Pulmonary artery endothelial cell (primary cell): ENCODE results near the gene AMBRA1. TPM values are rescaled to one million over a fixed set of nuclear protein-coding genes. Genes with fewer than 3 reads are reported as not detected.
"Not testable (repeated sequence)": the region's sequence is repeated elsewhere in the genome, so short reads cannot be mapped to it uniquely, and the experiment has no call there.

Experiments used
- DNase-seq: peaks from one replicate; pipeline ENCODE4 v3.0.0-alpha.2; 2011; ENCODE audit warnings: low read depth, low spot score
- total RNA-seq: library from RNA; depleted of rRNA; stranded (reverse); fragments of >200 nt; gene quantifications from 2 replicates; pipeline ENCODE4 v1.2.3, GENCODE V29; 2014

The AMBRA1 gene
- total RNA-seq, 1 donor from 2014 or later, result 16.7 TPM

DNA sequence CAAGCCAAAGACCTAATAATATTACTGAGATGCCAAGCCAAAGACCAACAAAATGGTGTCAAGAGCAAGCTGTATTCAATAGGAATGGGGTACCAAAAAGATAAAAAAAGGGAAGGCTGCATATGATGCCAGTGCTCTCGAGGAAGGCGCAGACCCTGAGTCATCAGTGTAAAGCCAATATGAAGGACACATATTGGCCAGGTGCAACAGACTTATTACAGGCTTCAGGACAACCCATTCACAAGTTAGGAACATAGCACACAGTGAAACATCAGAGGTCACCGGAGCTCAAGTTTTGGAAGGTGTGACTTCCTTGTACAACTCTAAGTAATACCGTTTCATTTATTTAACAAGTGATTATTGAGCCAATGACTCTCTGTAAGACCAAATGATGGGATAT is 58.1 kb downstream of the AMBRA1 start:
- no peak for DNase-seq

DNA sequence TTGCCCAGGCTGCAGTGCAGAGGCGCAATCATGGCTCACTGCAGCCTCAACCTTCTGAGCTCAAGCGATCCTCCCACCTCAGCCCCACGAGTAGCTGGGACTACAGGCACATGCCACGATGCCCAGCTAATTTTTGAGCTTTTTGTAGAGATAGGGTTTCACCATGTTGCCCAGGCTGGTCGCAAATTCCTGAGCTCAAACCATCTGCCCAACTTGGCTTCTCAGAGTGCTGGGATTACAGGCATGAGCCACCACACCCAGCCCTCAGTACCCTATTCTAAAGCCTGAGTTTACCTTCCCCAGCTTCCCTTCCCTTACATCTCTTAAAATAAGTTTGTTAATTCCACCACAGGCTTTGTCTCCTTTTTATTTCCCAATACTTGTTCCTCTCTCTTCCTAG is 59.1 kb downstream of the AMBRA1 start:
- DNase-seq, result no peak

DNA sequence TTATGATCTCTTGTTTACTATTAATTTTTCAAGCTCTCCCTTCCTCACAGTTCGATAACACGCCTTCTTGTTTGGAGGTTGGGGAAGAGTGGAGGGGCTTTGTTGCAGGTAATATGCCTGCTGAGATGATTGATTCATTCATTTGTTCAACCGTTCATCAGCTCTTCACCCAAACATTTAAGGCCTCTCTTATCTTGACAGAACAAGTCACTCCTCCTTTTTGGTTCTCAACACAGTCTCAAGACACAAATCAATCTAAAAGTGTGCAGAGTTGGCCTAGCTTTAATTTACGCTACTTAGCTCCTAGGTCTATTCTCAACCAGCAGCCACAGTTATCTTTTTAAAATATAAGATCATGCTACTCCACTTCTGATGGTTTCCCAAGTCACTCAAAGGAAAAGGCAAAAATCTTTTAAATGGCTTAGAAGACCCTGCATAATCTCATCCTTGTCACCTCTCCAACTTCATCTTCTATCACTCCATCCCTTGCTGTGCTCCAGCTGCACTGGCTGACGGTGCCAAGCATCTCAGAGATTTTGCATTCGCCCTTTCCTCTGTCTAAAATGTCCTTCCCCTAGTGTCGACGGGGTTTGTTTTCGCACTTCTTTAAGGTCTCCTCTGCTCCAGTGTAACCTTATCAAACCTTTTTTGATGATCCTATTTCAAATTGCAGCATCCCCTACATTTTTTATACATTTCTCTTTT is 60.3 kb downstream of the AMBRA1 start:
- DNase-seq, result no peak

DNA sequence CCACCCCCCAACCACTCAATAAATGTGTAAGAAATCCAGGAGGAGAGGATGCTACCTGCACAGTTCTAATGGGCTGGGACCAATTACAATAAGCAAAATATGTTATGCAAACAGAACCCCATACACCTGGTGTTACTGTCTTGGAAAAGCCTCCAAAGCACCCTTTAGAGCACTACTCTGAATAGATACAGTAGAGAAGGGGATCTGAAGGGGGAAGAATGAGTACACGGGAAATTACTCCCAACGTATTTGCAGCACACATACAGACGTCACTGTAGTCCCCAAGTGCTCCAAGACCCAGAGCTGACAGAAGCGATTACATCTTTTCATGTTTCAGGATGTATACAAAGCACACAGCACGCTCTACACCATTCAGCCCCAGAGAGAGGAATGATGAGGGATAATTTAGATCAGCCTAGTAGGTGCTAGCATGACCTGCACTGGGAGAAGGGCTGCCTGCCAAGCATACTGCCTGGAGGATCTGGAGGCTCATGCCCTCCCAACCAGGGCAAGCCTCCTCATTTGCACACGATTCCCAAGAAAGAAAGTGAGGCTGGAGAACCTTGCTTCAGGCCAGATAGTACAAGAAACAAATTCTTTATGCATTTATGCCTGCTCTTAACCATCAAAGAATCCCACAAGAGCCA is 63.8 kb downstream of the AMBRA1 start:
- no peak for DNase-seq

DNA sequence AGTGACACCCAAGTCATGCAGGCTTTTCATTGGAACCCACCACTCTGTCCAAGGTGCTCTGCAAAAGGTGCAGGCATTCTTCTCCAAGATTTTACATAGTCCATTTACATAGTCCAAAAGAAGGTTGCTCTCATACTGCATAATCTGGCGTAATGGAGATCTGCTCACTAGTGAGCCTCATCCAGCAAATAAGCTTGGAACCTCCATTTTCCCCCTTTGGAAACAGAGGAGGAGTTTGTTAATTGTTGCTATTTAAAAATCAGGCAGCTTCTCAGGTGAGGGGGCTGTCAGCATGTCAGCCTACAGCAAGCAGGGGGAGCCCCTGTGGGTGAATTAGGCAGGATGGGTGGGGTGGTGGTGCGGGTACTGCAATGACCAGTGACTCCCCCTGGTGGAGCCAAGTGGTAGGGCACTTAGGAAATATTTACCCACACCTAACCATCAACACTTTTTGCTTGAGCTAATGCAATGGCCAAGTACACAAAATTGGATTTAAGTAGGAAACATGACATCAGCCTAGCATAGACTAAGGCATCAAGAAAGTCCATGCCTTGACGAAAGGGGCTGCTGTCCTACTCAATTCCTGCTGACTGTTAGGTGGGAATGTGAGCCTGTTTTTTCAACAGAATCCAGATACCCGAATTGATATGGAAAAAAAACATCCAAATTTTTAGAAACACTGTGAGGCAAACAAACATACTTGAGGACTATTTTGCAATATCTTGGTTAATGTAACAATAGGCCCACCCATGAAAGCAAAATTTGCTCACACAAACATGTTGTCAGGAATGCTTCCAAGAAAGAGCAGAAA is 64.5 kb downstream of the AMBRA1 start:
- no peak for DNase-seq

DNA sequence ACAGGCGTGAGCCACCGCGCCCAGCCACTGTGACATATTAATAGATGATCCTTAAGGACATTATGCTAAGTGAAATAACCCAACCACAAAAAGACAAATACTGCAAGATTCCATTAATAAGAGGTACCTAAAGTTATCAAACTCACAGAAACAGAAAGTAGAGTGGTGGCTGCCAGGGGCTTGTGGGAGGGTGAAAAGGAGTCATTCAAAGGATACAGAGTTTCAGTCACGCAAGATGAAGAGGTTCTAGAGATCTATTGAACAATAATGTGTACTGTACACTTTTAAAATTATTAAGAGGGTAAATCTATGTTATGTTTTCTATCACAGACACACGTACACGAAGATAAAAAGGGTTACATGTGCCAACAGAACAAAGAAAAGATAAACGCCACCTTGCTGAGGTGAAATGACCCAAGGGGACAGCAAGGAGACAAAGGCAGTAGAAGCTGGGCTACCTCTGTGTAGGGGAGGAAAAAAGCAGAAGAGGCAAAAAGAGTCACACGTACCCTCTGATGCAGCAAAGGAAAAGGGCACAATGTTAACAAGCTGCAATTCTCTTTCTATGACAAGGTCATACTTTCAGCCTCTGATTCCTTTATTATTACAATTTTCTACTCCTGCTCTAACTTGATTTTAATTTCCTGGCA is 65.3 kb downstream of the AMBRA1 start:
- DNase-seq, result no peak

DNA sequence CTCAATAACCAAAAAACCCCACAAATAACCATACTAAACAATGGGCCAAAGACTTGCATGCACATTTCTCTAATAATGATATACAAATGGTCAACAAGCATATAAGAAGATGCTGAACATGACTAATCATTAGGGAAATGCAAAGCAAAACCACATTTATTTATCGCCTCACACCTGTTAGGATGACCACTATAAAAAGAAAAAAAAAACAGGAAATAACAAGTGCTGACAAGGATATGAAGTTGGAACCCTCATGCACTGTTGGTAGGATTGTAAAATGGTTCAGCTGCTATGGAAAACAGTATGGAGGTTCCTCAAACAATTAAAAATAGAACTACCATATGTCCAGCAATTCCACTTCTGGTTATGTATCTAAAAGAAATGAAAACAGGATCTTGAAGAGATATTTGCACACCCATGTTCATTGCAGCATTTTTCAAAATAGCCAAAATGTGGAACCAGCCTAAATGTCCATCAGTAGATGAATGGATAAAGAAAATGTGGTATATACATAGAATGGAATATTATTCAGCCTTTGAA is 66.2 kb downstream of the AMBRA1 start:
- DNase-seq, result no peak

DNA sequence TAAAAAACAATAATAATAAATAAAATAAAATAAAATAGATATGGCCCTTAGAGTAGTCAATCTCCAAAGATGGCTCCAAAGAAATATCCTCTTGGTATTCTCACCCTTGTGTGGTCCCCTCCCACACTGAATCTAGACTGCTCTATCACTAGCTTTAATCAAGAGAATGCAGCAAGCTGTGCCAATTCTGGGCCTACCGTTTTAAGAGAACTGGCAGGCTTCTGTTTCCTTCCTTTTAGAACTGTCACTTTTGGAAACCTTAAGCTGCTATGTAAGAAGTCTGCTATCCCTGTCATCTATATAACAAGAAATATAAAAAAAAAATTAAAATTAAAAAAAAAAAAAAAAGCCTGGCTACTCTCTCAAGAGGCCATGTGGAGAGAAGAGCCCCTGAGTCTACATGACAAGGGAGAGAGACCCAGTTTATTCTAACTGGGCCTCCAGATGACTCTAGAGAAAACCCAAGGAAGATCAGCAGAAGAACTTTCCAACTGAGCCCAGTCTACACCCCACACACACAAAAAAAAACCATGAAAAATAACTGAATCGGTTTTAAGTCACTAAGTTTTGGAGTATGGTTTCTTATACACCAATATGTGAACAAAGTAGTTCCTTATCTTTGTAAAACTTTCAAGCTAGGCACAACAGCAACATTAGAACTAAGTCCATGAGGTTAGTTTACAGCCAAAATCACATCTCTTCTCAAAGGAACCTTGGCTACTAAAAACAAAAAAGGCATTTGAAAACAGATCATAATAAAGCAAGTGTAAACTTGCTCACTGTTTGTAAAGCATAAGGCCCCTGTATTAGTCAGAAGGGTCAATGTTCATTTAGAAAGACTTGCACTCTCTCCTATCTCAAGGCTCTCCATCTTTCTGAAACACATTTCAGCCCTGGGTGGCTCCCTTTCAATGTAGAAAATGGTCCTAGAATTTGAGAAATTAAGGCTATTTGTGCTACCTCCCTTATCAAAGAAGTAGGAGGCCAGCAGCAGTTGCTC is 67.3 kb downstream of the AMBRA1 start:
- no peak for DNase-seq

DNA sequence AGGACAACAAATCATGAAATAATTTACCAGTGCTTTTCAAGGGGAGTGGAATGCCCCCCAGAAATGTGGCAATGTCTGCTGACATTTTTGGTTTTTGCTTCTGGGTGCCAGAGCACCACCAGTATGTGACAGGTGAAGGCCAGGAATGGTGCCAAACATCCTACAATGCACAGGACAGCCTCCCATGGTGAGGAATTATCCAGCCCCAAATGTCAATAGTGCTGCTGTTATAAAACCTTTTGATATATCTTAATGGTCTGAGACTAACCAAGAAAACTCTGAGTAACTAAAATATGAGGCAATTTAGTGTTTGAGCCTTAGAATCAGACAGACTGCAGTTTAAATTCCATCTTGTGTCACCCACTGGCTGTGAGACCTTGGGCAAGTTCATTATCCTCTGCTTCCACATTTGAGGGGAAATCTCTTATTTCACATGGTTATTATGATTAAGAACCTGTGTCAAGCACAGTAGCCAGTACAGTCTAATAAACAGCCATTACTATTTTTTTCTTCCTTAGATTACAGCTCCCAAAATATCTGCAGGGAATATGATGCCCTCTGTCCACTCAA is 69.5 kb downstream of the AMBRA1 start:
- DNase-seq, result no peak

DNA sequence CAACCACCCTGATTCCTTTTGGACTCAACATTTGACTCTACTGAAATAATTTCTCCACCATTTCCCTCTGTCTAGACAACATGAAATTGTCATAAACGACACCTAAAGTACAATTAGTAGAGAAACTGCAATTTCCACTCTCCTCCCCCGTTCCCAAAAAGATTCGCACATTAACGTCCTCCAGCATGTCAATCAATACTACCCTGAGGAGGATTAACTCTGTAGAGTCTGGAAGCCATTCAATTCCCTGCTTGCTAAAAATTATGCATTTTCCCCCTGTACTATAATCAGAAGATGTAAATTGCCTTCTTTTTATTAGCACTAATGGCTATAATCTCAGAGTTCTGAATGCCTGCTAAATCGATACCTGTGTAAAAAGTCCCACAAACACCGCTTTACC is 70.5 kb downstream of the AMBRA1 start:
- DNase-seq, result no peak

DNA sequence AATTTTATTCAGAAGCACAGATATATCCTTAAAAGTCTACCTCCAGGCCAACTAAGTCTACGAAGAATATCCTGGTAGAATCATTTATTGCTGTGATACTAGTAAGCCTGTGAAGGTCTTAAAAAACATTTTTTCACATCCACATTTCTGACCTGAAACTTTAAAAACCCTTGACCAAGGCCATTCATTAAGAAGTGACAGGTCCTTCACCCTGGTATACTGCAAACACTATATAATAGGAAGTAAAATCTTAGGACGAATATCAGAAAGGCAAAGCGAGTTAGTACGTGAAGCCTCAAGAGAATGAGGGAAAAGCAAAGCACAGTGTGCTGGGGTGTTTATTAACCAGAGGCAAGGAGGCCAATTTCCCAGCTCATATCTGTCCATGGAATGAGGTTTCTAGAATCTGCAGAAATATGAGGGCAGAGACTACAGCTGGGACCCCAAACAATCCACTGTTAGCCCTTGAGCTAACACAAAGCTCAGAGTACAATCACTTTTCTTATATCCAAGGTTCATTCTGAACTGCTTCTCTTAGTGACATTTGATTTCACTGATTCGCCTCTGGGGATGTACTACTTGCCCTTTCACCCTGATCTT is 71.0 kb downstream of the AMBRA1 start:
- no peak for DNase-seq

DNA sequence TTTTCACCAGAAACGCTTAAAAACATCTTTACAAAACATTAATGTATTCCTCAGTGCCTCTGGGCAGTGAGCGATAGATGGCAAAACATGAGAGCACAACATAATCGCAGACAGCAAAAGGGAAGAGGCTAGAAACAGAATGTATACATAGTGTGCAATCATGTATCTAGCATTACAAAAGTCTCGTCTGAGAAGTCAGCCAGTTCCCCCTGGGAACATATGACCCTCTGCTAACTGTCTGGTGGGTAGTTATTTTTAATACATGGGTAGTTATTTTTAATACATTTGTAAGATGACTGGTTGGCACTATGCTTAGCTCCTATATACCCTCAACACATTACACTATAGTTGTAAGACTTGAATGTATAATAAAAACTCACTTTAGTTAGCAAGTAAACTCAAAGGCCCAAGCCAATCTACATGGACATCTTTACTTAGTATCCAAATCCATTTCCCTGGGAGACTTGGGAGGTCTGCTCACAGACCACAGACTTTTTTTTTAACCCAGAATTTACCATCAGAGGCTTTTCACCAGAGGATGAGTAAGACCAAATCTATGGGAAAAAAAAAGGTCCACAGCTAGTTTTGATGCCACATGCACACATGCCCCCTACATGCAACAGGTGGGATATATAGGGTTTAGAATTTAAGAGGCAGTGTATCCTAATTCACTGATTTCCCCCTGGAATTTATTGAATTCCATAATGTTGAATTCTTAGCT is 71.7 kb downstream of the AMBRA1 start:
- no peak for DNase-seq

DNA sequence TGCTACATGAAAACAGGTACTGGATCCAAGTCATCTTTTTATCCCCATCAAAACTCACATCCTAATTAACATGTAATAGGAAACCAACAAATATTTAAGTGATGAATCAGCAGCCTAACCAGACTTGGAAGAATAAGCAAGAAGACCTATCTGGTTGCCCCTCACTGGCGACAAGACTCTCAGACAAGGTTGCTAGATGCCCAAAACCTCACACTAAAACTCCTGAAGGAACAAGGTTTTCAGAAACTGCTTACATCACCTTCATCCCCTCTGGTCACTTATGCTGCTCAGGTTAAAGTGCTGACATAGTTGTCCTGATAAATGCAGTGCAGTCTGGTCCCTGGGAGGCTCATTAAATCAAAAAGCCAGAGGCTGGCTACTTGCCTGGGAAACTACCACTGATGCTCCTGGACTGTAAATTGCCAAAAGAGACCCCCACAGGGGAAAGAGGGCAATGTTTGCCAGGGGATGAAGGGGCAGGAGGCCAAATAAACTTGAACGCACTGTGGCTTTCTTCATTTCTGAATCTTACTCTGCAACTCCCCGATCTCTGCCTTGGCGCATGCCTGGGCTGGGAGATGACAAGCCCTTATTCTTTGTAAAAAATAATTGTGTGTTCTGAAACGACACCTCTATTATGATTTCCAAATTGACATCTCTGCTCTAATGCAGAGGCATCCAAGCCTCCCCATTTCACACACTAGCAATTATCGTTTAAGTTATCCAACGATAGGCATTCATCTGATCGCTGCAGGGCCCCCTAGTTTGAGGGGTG is 72.7 kb downstream of the AMBRA1 start:
- no peak for DNase-seq

DNA sequence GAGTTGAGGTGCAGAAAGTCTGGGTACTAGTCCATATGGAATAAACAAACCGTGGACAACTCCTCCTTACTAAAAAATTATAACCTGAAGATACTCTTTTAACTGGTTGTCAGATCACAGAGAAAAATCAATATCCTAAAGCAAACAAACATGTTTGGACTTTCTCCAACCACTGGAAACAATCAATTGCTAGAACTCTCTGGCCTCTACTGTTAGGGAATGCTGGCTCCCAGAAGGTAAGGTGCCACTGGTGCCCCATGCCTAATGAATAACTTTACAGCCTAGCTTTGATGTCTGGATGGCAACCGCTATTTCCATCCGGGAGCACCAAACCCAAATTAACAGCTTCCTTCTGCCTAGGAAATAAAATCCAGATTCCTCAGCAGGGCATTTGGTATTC is 74.5 kb downstream of the AMBRA1 start:
- DNase-seq, result no peak

DNA sequence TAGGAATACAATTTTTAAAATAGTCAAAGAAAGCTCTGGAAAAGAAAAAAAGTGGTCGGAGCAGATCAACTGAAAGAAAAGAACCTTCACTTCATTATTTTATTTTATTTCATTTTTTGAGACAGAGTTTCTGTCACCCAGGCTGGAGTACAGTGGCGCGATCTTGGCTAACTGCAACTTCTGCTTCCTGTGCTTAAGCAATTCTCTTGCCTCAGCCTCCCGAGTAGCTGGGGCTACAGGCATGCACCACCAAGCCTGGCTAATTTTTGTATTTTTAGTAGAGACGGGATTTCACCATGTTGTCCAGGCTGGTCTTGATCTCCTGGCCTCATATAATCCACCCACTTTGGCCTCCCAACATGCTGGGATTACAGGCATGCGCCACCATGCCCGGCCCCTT is 74.9 kb downstream of the AMBRA1 start:
- DNase-seq, result not testable (repeated sequence)

DNA sequence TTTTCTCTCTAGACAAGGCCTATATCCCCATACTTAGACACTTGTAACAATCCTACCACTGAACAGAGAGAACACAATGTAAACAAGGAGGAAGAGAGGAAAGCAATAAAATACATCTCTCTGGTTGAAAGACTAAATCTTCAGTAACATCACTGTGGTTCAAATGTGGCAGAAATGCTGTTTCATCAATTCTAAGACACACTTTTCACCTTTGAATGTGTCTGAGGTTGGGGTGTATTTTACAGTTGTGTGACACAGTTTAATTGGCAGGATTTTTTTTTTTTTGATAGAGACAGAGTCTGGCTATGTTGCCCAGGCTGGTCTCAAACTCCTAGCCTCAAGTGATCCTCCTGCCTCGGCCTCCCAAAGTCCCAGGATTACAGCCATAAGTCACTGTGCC is 79.5 kb downstream of the AMBRA1 start:
- no peak for DNase-seq

DNA sequence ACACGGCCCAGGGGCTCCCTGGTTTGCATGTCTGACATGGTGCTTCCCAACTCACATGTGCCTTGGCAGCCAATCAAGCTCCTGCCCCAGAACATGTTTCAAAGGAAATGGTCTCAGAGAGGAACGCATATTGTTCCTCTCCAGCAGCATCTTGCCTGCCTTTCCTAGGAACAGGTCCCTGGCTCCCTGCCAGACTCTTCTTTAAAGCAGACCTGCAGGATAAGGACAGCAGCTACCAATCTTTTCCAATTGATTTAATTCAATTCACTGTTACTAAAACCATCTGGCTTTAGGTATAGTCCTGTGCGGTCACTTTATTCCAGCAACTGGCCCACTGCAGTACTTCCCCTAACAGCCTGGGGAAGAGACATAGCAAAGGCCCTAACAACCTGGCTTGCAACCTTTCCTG is 79.9 kb downstream of the AMBRA1 start:
- DNase-seq, result peak; percentile 83

DNA sequence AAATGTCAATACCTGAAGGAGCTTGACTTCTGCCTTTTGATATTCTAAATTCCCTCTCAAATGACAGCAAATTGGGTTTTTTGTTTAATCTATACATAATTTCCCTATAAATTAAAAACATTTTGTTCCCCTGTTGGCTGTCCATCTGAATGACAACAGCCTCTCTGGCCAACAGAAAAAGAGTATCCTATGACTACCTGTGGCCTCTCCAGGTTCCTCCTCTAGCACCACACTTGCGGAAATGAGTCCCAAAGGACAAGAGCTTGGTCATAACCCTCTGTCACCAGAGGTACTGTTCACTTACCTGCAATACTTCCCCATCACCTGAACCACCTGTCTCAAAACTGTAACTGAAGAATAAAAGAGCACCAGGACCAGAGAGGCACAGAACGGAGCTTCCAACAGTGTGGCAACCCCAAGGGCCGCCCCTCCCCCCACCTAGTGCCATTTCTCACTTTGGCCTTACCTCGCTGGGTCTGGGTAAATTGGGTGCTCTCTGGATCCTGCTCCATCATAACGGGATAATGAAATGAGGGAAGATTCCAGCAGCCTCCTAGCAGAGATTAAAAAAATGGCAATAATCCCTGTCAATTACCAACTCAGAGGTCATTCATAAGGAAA is 81.5 kb downstream of the AMBRA1 start:
- DNase-seq, result no peak
